WTC11 (cell line): ENCODE data around the gene PLA2G4E. TPM values are rescaled to one million over a fixed set of nuclear protein-coding genes. Genes with fewer than 3 reads are reported as not detected.

Source experiments
- CREB1 ChIP-seq: sonication (generic); formaldehyde crosslinking; IDR thresholded peaks from 2 replicates; pipeline ENCODE4 v1.8.0; 2023; ENCODE audit warnings: mild to moderate bottlenecking, missing genetic modification reagents
- FOXJ3 ChIP-seq: sonication (generic); formaldehyde crosslinking; IDR thresholded peaks from 2 replicates; pipeline ENCODE4 v1.9.0; 2021; ENCODE audit warnings: missing genetic modification reagents, mild to moderate bottlenecking, borderline replicate concordance
- GABPB1 ChIP-seq: sonication (generic); formaldehyde crosslinking; IDR thresholded peaks from 2 replicates; pipeline ENCODE4 v1.8.1; 2023; ENCODE audit warnings: mild to moderate bottlenecking, missing genetic modification reagents
- HMGXB4 ChIP-seq: sonication (generic); formaldehyde crosslinking; IDR thresholded peaks from 2 replicates; pipeline ENCODE4 v1.8.1; 2023; ENCODE audit warnings: mild to moderate bottlenecking, moderate library complexity, missing genetic modification reagents
- JAZF1 ChIP-seq: fragments of 250-450 bp; sonication (Bioruptor Pico); IDR thresholded peaks from 2 replicates; pipeline ENCODE4 v1.9.0; 2021; ENCODE audit warnings: moderate library complexity, mild to moderate bottlenecking, inconsistent platforms
- JUN ChIP-seq: sonication (generic); formaldehyde crosslinking; IDR thresholded peaks from 2 replicates; pipeline ENCODE4 v1.8.0; 2023; ENCODE audit warnings: mild to moderate bottlenecking, missing genetic modification reagents
- KAT7 ChIP-seq: sonication (generic); formaldehyde crosslinking; IDR thresholded peaks from 2 replicates; pipeline ENCODE4 v1.8.1; 2023; ENCODE audit warnings: missing genetic modification reagents, mild to moderate bottlenecking, borderline replicate concordance
- MAX ChIP-seq: sonication (generic); formaldehyde crosslinking; IDR thresholded peaks from 2 replicates; pipeline ENCODE4 v1.8.0; 2022; ENCODE audit warnings: mild to moderate bottlenecking, missing genetic modification reagents
- MYBL2 ChIP-seq: sonication (generic); formaldehyde crosslinking; IDR thresholded peaks from 2 replicates; pipeline ENCODE4 v1.8.1; 2023; ENCODE audit warnings: mild to moderate bottlenecking, moderate library complexity, missing genetic modification reagents
- NFE2L1 ChIP-seq: sonication (generic); formaldehyde crosslinking; IDR thresholded peaks from 2 replicates; pipeline ENCODE4 v1.8.1; 2023; ENCODE audit warnings: missing genetic modification reagents
- RORB ChIP-seq: fragments of 250-450 bp; sonication (Bioruptor Pico); IDR thresholded peaks from 2 replicates; pipeline ENCODE4 v1.9.0; 2021; ENCODE audit warnings: mild to moderate bottlenecking
- SMAD3 ChIP-seq: sonication (generic); formaldehyde crosslinking; IDR thresholded peaks from 2 replicates; pipeline ENCODE4 v1.8.0; 2022; ENCODE audit warnings: missing genetic modification reagents, mild to moderate bottlenecking, borderline replicate concordance
- SP1 ChIP-seq: sonication (generic); formaldehyde crosslinking; conservative IDR thresholded peaks from 2 replicates; pipeline ENCODE4 v1.8.1; 2022; ENCODE audit warnings: missing genetic modification reagents
- STAT6 ChIP-seq: sonication (generic); formaldehyde crosslinking; conservative IDR thresholded peaks from 2 replicates; pipeline ENCODE4 v1.8.1; 2023; ENCODE audit warnings: mild to moderate bottlenecking, low read depth, missing genetic modification reagents, moderate library complexity
- ZNF219 ChIP-seq: sonication (generic); formaldehyde crosslinking; IDR thresholded peaks from 2 replicates; pipeline ENCODE4 v1.8.0; 2023; ENCODE audit warnings: missing genetic modification reagents, mild to moderate bottlenecking, borderline replicate concordance
- ZNF512 ChIP-seq: sonication (generic); formaldehyde crosslinking; IDR thresholded peaks from 2 replicates; pipeline ENCODE4 v1.8.1; 2022; ENCODE audit warnings: missing genetic modification reagents, borderline replicate concordance
- ZNF671 ChIP-seq: fragments of 250-450 bp; sonication (Bioruptor Pico); IDR thresholded peaks from 2 replicates; pipeline ENCODE4 v1.8.0; 2021; ENCODE audit warnings: mild to moderate bottlenecking
- total RNA-seq: library from RNA; stranded (reverse); gene quantifications from 3 replicates; pipeline ENCODE4 v1.2.3, GENCODE V29; 2021
- TF ChIP-seq, protein P1 (sequence below): sonication (generic); formaldehyde crosslinking; IDR thresholded peaks from 2 replicates; pipeline ENCODE4 v1.8.0; 2023; ENCODE audit warnings: mild to moderate bottlenecking, missing genetic modification reagents
- TF ChIP-seq, protein P2 (sequence below): fragments of 250-450 bp; sonication (Bioruptor Pico); IDR thresholded peaks from 2 replicates; pipeline ENCODE4 v1.9.0; 2021; ENCODE audit warnings: mild to moderate bottlenecking
- TF ChIP-seq, protein P3 (sequence below): fragments of 250-450 bp; sonication (Bioruptor Pico); IDR thresholded peaks from 2 replicates; pipeline ENCODE4 v2.1.2; 2022; ENCODE audit warnings: mild to moderate bottlenecking, moderate library complexity
- TF ChIP-seq, protein P4 (sequence below): sonication (generic); formaldehyde crosslinking; IDR thresholded peaks from 2 replicates; pipeline ENCODE4 v1.8.0; 2022; ENCODE audit warnings: missing genetic modification reagents

The PLA2G4E gene
- total RNA-seq, 1 experiment from 2014 or later = not detected

DNA sequence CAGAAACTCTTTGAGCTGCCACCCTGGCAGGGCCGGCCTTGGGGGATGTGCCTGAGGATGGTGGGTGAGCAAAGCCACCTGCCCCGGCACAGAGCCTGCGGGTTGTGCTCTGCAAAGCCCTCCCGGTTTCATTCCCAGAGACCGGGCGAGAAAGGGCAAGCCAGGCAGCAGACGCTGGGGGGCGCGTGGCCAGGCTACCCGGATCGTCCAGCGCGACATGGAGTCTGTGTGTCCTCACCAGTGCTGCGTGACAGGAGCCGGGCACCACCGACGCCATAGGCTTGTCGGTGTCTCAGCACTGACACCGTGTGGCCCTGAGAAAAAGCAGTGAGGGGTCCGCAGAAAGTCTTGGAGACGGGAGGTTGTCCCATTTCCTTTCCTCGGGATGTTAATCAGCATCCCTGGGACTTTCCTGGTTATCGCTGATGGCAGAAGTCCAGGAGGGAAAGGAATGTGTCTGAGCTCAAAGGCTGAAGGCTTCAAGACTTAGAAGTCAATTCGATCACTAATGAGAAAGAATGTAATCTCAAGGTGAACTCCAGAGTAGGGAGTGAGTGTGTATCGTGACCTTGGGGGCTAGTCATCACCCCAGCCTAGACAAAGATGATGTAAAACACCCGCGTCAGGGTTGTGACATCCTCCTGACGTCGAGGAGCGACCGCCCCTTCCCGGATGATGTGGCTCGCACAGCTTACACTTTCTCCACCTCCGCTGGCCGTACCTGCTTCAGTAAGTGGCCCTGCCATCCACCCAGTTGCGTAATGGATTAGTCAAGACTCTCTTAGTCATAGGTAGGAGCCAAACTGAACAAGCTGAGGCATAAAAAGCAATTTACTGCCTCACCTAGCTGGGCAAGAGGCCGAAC lies 36.3 kb upstream of the PLA2G4E start (continued):
- TF ChIP-seq, protein P1, sequence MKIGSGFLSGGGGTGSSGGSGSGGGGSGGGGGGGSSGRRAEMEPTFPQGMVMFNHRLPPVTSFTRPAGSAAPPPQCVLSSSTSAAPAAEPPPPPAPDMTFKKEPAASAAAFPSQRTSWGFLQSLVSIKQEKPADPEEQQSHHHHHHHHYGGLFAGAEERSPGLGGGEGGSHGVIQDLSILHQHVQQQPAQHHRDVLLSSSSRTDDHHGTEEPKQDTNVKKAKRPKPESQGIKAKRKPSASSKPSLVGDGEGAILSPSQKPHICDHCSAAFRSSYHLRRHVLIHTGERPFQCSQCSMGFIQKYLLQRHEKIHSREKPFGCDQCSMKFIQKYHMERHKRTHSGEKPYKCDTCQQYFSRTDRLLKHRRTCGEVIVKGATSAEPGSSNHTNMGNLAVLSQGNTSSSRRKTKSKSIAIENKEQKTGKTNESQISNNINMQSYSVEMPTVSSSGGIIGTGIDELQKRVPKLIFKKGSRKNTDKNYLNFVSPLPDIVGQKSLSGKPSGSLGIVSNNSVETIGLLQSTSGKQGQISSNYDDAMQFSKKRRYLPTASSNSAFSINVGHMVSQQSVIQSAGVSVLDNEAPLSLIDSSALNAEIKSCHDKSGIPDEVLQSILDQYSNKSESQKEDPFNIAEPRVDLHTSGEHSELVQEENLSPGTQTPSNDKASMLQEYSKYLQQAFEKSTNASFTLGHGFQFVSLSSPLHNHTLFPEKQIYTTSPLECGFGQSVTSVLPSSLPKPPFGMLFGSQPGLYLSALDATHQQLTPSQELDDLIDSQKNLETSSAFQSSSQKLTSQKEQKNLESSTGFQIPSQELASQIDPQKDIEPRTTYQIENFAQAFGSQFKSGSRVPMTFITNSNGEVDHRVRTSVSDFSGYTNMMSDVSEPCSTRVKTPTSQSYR (CRISPR knock-in tag) = no peak
- peak; percentile 79 for TF ChIP-seq MAX (CRISPR knock-in tag)
- no peak for TF ChIP-seq ZNF219 (CRISPR knock-in tag)
- no peak for TF ChIP-seq STAT6 (CRISPR knock-in tag)
- no peak for TF ChIP-seq CREB1
- no peak for TF ChIP-seq RORB (CRISPR knock-in tag)
- no peak for TF ChIP-seq ZNF671 (CRISPR knock-in tag)
- no peak for TF ChIP-seq JUN
- no peak for TF ChIP-seq ZNF512
- no peak for TF ChIP-seq NFE2L1 (CRISPR knock-in tag)
- TF ChIP-seq, protein P2, sequence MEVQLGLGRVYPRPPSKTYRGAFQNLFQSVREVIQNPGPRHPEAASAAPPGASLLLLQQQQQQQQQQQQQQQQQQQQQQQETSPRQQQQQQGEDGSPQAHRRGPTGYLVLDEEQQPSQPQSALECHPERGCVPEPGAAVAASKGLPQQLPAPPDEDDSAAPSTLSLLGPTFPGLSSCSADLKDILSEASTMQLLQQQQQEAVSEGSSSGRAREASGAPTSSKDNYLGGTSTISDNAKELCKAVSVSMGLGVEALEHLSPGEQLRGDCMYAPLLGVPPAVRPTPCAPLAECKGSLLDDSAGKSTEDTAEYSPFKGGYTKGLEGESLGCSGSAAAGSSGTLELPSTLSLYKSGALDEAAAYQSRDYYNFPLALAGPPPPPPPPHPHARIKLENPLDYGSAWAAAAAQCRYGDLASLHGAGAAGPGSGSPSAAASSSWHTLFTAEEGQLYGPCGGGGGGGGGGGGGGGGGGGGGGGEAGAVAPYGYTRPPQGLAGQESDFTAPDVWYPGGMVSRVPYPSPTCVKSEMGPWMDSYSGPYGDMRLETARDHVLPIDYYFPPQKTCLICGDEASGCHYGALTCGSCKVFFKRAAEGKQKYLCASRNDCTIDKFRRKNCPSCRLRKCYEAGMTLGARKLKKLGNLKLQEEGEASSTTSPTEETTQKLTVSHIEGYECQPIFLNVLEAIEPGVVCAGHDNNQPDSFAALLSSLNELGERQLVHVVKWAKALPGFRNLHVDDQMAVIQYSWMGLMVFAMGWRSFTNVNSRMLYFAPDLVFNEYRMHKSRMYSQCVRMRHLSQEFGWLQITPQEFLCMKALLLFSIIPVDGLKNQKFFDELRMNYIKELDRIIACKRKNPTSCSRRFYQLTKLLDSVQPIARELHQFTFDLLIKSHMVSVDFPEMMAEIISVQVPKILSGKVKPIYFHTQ (CRISPR knock-in tag) = no peak
- TF ChIP-seq JAZF1 = no peak
- TF ChIP-seq, protein P3, sequence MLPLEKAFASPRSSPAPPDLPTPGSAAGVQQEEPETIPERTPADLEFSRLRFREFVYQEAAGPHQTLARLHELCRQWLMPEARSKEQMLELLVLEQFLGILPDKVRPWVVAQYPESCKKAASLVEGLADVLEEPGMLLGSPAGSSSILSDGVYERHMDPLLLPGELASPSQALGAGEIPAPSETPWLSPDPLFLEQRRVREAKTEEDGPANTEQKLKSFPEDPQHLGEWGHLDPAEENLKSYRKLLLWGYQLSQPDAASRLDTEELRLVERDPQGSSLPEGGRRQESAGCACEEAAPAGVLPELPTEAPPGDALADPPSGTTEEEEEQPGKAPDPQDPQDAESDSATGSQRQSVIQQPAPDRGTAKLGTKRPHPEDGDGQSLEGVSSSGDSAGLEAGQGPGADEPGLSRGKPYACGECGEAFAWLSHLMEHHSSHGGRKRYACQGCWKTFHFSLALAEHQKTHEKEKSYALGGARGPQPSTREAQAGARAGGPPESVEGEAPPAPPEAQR (CRISPR knock-in tag) = no peak
- TF ChIP-seq FOXJ3 (CRISPR knock-in tag) = no peak
- TF ChIP-seq MYBL2 (CRISPR knock-in tag) = no peak
- no peak for TF ChIP-seq SMAD3
- no peak for TF ChIP-seq KAT7 (CRISPR knock-in tag)
- TF ChIP-seq HMGXB4 (CRISPR knock-in tag) = peak; percentile 27; the same call in 1 of the 2 replicates
- TF ChIP-seq, protein P4, sequence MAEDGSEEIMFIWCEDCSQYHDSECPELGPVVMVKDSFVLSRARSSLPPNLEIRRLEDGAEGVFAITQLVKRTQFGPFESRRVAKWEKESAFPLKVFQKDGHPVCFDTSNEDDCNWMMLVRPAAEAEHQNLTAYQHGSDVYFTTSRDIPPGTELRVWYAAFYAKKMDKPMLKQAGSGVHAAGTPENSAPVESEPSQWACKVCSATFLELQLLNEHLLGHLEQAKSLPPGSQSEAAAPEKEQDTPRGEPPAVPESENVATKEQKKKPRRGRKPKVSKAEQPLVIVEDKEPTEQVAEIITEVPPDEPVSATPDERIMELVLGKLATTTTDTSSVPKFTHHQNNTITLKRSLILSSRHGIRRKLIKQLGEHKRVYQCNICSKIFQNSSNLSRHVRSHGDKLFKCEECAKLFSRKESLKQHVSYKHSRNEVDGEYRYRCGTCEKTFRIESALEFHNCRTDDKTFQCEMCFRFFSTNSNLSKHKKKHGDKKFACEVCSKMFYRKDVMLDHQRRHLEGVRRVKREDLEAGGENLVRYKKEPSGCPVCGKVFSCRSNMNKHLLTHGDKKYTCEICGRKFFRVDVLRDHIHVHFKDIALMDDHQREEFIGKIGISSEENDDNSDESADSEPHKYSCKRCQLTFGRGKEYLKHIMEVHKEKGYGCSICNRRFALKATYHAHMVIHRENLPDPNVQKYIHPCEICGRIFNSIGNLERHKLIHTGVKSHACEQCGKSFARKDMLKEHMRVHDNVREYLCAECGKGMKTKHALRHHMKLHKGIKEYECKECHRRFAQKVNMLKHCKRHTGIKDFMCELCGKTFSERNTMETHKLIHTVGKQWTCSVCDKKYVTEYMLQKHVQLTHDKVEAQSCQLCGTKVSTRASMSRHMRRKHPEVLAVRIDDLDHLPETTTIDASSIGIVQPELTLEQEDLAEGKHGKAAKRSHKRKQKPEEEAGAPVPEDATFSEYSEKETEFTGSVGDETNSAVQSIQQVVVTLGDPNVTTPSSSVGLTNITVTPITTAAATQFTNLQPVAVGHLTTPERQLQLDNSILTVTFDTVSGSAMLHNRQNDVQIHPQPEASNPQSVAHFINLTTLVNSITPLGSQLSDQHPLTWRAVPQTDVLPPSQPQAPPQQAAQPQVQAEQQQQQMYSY (CRISPR knock-in tag) = no peak
- TF ChIP-seq GABPB1 (CRISPR knock-in tag) = peak; percentile 52; the same call in 1 of the 2 replicates
- TF ChIP-seq SP1 (CRISPR knock-in tag) = peak; percentile 67
